Omental fat pad (tissue), 4 donors: Measurements from ENCODE around the gene CLGN. TPM values are rescaled to one million over a fixed set of nuclear protein-coding genes. Genes with fewer than 3 reads are reported as not detected.

Experiments used
- ATAC-seq: fragments of 150-250 bp; one replicate; pipeline ENCODE4 v1.9.1; 2016; ENCODE audit warnings: mild to moderate bottlenecking, moderate library complexity; ENCODE audit not compliant: low FRiP score
- DNase-seq: peaks from one replicate; pipeline ENCODE4 v3.0.0-alpha.2; 2019; ENCODE audit warnings: low spot score
- total RNA-seq, 4 donors: library from RNA; depleted of rRNA; stranded (reverse); fragments of >200 nt; gene quantifications; one replicate each; pipeline ENCODE4 v1.1.0, GENCODE V29; 2016
- TF ChIP-seq, protein P1 (sequence below), 3 donors: fragments of 450-650 bp; IDR thresholded peaks; one replicate each; pipeline ENCODE4 v1.5.1; 2016 to 2017; ENCODE audit warnings: antibody characterized with exemption in 3 of 3, mild to moderate bottlenecking in 3 of 3, moderate library complexity in 2 of 3

CLGN gene
- total RNA-seq, 4 donors from 2014 or later: 0.19 to 0.48 (median 0.38) TPM

DNA sequence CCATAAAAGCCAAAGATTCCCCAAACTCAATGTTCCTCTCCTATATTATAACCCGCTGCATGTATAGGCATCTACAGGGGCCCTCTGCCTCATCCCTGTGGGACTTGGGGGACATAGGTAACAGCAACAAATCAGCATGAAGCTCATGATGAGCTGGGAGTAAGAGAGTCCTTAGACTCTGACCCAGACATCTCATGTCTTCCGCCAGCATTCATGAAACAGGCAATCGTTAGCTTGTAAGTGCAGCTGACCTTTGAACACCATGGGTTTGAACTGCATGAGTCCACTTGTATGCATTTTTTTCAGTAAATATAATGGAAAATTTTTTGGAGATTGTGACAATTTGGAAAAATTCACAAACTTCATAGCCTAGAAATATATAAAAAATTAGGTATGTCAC is 64.4 kb downstream of the CLGN start:
- DNase-seq (no peak), ATAC-seq (no peak)
- TF ChIP-seq, protein P1, sequence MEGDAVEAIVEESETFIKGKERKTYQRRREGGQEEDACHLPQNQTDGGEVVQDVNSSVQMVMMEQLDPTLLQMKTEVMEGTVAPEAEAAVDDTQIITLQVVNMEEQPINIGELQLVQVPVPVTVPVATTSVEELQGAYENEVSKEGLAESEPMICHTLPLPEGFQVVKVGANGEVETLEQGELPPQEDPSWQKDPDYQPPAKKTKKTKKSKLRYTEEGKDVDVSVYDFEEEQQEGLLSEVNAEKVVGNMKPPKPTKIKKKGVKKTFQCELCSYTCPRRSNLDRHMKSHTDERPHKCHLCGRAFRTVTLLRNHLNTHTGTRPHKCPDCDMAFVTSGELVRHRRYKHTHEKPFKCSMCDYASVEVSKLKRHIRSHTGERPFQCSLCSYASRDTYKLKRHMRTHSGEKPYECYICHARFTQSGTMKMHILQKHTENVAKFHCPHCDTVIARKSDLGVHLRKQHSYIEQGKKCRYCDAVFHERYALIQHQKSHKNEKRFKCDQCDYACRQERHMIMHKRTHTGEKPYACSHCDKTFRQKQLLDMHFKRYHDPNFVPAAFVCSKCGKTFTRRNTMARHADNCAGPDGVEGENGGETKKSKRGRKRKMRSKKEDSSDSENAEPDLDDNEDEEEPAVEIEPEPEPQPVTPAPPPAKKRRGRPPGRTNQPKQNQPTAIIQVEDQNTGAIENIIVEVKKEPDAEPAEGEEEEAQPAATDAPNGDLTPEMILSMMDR (IDR thresholded peaks at IDR 0.05): no peak

DNA sequence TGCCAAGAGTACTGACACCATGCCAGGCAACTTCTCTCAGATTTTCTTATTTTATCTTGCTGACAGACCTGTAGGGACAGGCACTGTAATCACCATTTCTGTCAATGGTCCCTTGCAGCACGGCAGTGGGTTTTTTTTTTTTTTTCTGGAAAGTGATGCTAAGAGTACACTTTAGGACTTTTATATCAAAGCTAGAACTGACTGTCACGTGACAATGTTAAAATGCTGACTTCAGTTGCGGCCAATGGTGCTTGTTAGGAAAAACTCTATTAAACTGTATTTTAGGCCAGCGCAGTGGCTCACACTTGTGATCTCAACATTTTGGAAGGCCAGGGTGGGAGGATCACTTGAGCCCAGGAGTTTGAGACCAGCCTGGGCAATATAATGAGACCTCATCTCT is 66.3 kb downstream of the CLGN start:
- TF ChIP-seq, protein P1 (IDR thresholded peaks at IDR 0.05): no peak
- ATAC-seq: no peak
- no peak for DNase-seq

DNA sequence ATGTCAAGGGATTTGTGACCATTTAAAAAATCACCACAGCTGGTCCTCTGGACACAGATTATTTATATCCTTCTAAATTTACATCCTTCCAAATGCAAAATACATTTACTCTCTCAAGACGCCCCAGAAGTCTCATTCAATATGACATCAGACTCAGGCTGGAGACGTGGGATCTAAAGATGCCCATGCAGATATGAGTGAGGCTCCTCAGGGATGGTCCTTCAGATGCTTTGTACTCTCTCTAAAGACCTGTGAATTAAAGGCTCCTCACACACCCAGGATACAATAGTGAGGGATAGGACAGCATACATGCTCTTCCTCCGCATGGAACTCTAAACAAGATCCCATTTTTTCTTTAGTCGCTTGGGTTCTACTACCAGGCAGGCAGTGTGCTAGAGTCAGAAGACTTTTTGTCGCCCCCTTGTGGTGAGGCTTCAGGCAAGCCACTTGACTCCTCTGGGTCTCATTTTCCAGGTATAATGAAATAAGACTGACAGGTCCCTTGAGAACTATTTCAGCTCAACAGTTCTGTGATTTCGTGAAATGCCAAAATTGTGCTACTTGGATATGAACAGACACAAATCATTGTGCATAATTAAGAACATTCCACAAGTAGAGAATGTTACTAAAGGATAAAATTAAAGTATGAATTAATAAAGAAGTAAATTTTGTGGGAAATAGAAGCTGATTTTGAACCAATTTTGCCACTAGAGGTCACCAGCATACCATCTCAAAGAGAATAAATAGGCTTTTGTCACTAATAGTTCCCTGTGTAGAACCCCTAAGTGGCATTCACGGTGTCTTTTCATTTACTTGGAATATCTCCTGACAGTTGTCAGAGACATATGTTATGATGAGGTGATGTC is 67.7 kb downstream of the CLGN start:
- ATAC-seq: peak; percentile 70
- DNase-seq: peak; percentile 61
- TF ChIP-seq, protein P1 (IDR thresholded peaks at IDR 0.05): peak in 1 of 3 donors; percentile 63

DNA sequence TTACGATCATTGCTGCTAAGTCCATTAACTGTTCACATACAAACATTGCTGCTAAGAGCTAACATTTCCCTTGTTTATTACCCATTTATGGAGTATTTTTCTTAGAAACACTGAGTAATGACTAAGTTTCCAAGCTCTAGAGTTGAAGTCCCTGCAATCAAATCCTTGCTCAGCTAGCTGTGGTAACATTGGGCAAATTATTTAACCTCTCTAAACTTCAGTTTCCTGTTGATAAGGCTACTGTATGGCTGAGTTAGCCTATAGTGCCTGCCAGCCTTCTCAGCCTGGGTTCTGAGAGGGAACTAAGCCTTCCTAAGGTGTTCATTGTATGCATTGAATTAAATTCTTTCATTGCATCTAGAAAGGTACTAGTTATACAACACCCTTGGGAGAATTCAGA is 69.2 kb downstream of the CLGN start:
- DNase-seq (no peak), ATAC-seq (no peak)
- TF ChIP-seq, protein P1 (IDR thresholded peaks at IDR 0.05): no peak

DNA sequence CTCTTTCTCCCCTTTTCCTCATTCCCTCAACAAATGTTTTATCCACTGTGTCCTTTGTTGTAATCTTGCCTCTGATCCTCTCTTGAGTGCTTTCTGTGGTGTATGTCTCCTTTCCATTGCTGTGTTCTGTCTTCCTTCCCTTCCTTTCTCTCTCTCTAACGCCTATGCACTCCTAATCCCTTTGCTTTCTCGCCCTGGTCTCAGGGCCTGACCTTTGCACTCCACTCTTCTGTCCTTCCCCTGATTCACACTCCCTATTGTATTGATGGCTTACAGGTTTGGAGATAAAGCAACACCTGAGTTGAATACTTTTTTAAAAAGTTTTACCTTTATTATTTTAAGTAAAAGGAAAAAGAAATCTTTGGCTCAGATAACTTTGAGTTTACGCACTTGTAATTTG is 69.6 kb downstream of the CLGN start:
- TF ChIP-seq, protein P1 (IDR thresholded peaks at IDR 0.05): no peak
- ATAC-seq: no peak

DNA sequence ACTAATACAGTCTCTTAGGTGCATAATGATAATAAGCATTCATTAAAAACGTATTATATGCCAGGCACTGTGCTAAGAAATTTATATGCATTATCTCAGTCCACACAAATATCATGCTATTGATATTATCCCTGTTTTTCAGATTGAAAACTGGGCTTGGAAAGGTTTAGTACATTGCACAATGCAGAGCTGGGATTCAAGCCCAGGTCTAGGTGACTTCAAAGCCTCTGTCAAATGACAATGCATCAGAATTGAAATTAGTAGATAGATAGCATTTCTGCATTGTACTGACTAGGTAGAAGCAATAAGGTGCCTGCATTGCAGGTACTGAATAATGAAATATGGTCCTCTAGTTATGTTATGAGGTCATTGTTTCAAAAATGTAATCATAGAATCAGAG is 72.2 kb downstream of the CLGN start:
- TF ChIP-seq, protein P1 (IDR thresholded peaks at IDR 0.05): no peak
- ATAC-seq (no peak), DNase-seq (no peak)

More for the DNA sequence above, 69.6 kb downstream of the CLGN start:
- no peak for DNase-seq

DNA sequence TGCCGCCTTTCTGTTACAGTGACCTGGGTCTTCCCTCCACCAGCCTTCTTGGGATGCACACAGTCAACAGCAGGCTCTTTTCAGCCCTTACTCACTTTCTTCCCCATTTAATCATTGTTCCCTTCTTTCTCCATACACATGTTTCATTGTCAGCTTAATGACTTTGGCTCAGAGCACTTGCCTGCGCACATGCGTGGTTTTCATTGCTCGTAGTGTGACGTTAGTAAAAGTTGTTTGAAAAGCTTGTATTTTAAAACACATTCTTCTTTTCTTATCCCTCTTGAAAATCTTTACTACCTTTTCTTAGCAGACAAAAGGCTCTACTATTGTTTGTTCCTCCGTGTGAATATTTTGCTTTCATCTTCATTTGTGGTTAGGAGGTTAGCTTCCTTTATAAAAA is 73.7 kb downstream of the CLGN start:
- no peak for DNase-seq
- TF ChIP-seq, protein P1 (IDR thresholded peaks at IDR 0.05): no peak
- no peak for ATAC-seq
